Trophoblast cell (in vitro differentiated cells and primary cell): Measurements from ENCODE around the gene NCOA3.

Source experiments
- DNase-seq, 2 donors: peaks; one replicate each; pipeline ENCODE4 v3.0.0-alpha.2; 2016
- H2AFZ ChIP-seq: 2 replicates; pipeline ENCODE4 v1.6.1; 2013; ENCODE audit warnings: low read length, moderate library complexity, mild to moderate bottlenecking; ENCODE audit not compliant: insufficient read depth, poor library complexity
- H2AK5ac ChIP-seq: 2 replicates; pipeline ENCODE4 v1.6.1; 2013; ENCODE audit warnings: mild to moderate bottlenecking, low read length
- H2BK120ac ChIP-seq: 2 replicates; pipeline ENCODE4 v1.6.1; 2013; ENCODE audit warnings: low read length, mild to moderate bottlenecking, moderate library complexity; ENCODE audit not compliant: insufficient read depth, poor library complexity
- H2BK12ac ChIP-seq: 2 replicates; pipeline ENCODE4 v1.6.1; 2013; ENCODE audit warnings: mild to moderate bottlenecking, low read length, moderate library complexity
- H2BK5ac ChIP-seq: 2 replicates; pipeline ENCODE4 v1.6.1; 2013; ENCODE audit warnings: low read length, low read depth, moderate library complexity, mild to moderate bottlenecking; ENCODE audit not compliant: poor library complexity
- H3K14ac ChIP-seq: 2 replicates; pipeline ENCODE4 v1.6.1; 2013; ENCODE audit warnings: mild to moderate bottlenecking, low read length
- H3K18ac ChIP-seq: 2 replicates; pipeline ENCODE4 v1.6.1; 2013; ENCODE audit warnings: mild to moderate bottlenecking, low read length
- H3K23ac ChIP-seq: 2 replicates; pipeline ENCODE4 v1.6.1; 2013; ENCODE audit warnings: low read length
- H3K27ac ChIP-seq: 2 replicates; pipeline ENCODE4 v1.5.1; 2013; ENCODE audit warnings: low read depth, mild to moderate bottlenecking, inconsistent platforms, low read length, moderate library complexity
- H3K27me3 ChIP-seq: 2 replicates; pipeline ENCODE4 v1.6.1; 2013; ENCODE audit warnings: inconsistent platforms, mild to moderate bottlenecking, low read length, moderate library complexity; ENCODE audit not compliant: insufficient read depth
- H3K36me3 ChIP-seq, 2 experiments: 1 replicate in 1 of 2; 2 replicates in 1 of 2; pipeline ENCODE4 v1.6.1; 2013; ENCODE audit warnings: low read length in 2 of 2, mild to moderate bottlenecking in 2 of 2, moderate library complexity in 1 of 2; ENCODE audit not compliant: insufficient read depth in 2 of 2, control insufficient read depth in 1 of 2
- H3K4ac ChIP-seq: 2 replicates; pipeline ENCODE4 v1.6.1; 2013; ENCODE audit warnings: low read depth, mild to moderate bottlenecking, low read length, moderate library complexity
- H3K4me1 ChIP-seq, 2 experiments: 1 replicate in 1 of 2; 2 replicates in 1 of 2; pipeline ENCODE4 v1.6.1; 2013; ENCODE audit warnings: low read length in 2 of 2, mild to moderate bottlenecking in 2 of 2, moderate library complexity in 1 of 2; ENCODE audit not compliant: insufficient read depth in 2 of 2, control insufficient read depth in 1 of 2
- H3K4me2 ChIP-seq: 2 replicates; pipeline ENCODE4 v1.6.1; 2013; ENCODE audit warnings: inconsistent platforms, mild to moderate bottlenecking, low read length, moderate library complexity
- H3K4me3 ChIP-seq: 2 replicates; pipeline ENCODE4 v1.5.1; 2013; ENCODE audit warnings: mild to moderate bottlenecking, low read depth, low read length, inconsistent platforms
- H3K79me1 ChIP-seq: one replicate; pipeline ENCODE4 v1.6.1; 2013; ENCODE audit warnings: low read length
- H3K79me2 ChIP-seq: 2 replicates; pipeline ENCODE4 v1.6.1; 2013; ENCODE audit warnings: low read length, mild to moderate bottlenecking; ENCODE audit not compliant: control insufficient read depth, insufficient read depth, poor library complexity
- H3K9ac ChIP-seq: 2 replicates; pipeline ENCODE4 v1.6.1; 2013; ENCODE audit warnings: mild to moderate bottlenecking, low read length
- H3K9me3 ChIP-seq: 2 replicates; pipeline ENCODE4 v1.6.1; 2013; ENCODE audit warnings: low read depth, mild to moderate bottlenecking, control low read depth, inconsistent platforms, low read length; ENCODE audit not compliant: insufficient read depth
- H4K12ac ChIP-seq: 2 replicates; pipeline ENCODE4 v1.6.1; 2013; ENCODE audit warnings: low read depth, mild to moderate bottlenecking, low read length, moderate library complexity
- H4K8ac ChIP-seq: 2 replicates; pipeline ENCODE4 v1.6.1; 2013; ENCODE audit warnings: low read depth, mild to moderate bottlenecking, low read length, moderate library complexity
- H4K91ac ChIP-seq: one replicate; pipeline ENCODE4 v1.6.1; 2013; ENCODE audit warnings: low read depth, mild to moderate bottlenecking, low read length, moderate library complexity
- WGBS: extraction: QIAGEN DNeasy Blood & Tissue Kit; methylation state at CpG from one replicate; pipeline ENCODE4 v1.1.7; 2013; ENCODE audit warnings: missing lambda C conversion rate; ENCODE audit not compliant: insufficient read length, insufficient coverage; ENCODE audit errors: extremely low coverage; 5-methylcytosine and 5-hydroxymethylcytosine counted together

The NCOA3 gene

GRCh38 chr20:47700327-47700726 is 198.6 kb downstream of the NCOA3 start:
- H3K4ac ChIP-seq: no peak overlapping the region
- H3K23ac ChIP-seq: no peak overlapping the region
- no peak for DNase-seq
- H3K36me3 ChIP-seq: no peaks in the 10 kb centered on the region
- H3K4me3 ChIP-seq: no peak overlapping the region
- no peak overlapping the region for H3K9ac ChIP-seq
- H3K4me2 ChIP-seq: no peak overlapping the region
- H4K8ac ChIP-seq: no peak overlapping the region
- H3K9me3 ChIP-seq: no peaks in the 10 kb centered on the region
- H2AK5ac ChIP-seq: no peak overlapping the region
- no peak overlapping the region for H2AFZ ChIP-seq
- no peaks in the 10 kb centered on the region for H3K79me1 ChIP-seq
- no peak overlapping the region for H2BK12ac ChIP-seq
- H2BK120ac ChIP-seq: no peak overlapping the region
- no peak overlapping the region for H3K18ac ChIP-seq
- no peak overlapping the region for H3K27ac ChIP-seq
- H3K14ac ChIP-seq: no peak overlapping the region
- H3K4me1 ChIP-seq: no peaks in the 10 kb centered on the region
- no CpG with 5 or more reads among the region's 7 CpGs for WGBS
- no peak overlapping the region for H4K91ac ChIP-seq
- no peaks in the 10 kb centered on the region for H3K27me3 ChIP-seq
- H3K79me2 ChIP-seq: no peaks in the 10 kb centered on the region
- H2BK5ac ChIP-seq: no peak overlapping the region
- H4K12ac ChIP-seq: no peak overlapping the region

DNA sequence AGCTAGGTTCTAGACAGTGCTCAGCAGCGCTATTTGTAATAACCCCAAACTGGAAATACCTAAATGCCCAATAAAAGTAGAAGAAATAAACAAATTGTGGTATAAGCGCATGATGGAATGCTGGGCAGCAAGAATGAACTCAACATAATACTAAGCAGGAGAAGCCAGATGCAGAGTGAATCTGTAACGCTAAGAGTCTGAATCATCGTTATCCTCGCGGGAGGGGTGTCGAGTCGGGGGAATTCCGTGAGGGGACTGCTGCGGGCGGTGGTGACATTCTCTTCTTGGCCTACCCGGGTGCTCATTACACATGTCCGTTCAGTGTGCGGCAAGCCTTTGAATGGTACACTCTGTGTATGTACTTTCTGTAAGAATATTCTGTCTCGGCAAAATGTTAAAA is 199.9 kb downstream of the NCOA3 start:
- Histone ChIP-seq H3K4me3 (no peak overlapping the region), H3K79me1 (no peaks in the 10 kb centered on the region), H3K36me3 (no peaks in the 10 kb centered on the region)

DNA sequence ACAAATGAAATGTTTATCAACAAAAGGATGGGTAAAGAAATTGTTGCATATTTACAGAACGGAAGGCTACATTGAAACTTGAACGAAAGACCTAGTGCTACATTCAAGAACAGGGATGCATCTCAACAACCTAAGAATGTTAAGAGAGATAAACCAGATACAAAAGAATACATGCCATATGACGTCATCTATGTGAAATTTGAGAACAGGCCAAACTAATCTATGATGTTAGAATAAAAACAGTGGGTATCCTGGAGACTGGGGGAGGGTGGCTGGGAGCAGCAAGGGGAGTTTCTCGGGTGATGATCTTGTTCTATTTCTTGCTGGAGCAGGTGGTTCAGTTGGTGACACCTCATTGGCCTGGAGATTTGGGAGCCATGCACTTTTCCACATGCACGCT is 202.1 kb downstream of the NCOA3 start:
- Histone ChIP-seq H3K27ac (no peak overlapping the region), H3K36me3 (no peaks in the 10 kb centered on the region), H3K4me2 (no peak overlapping the region), H3K4me3 (no peak overlapping the region), H3K27me3 (no peaks in the 10 kb centered on the region), H3K79me2 (no peaks in the 10 kb centered on the region), H3K4me1 (no peaks in the 10 kb centered on the region), H2AFZ (no peak overlapping the region), H2BK12ac (no peak overlapping the region), H3K9ac (no peak overlapping the region), H3K18ac (no peak overlapping the region), H2BK120ac (no peak overlapping the region), H3K23ac (no peak overlapping the region), H4K12ac (no peak overlapping the region), H3K9me3 (no peaks in the 10 kb centered on the region), H4K91ac (no peak overlapping the region), H4K8ac (no peak overlapping the region), H2AK5ac (no peak overlapping the region), H2BK5ac (no peak overlapping the region), H3K14ac (no peak overlapping the region), H3K4ac (no peak overlapping the region), H3K79me1 (no peaks in the 10 kb centered on the region)
- DNase-seq: peak in 1 of 2 donors; percentile 19
- no CpG with 5 or more reads among the region's 5 CpGs for WGBS

More for the DNA sequence above, 199.9 kb downstream of the NCOA3 start:
- Histone ChIP-seq H3K27ac (no peak overlapping the region), H2AFZ (no peak overlapping the region), H3K9ac (no peak overlapping the region), H3K79me2 (no peaks in the 10 kb centered on the region), H4K12ac (no peak overlapping the region), H4K8ac (no peak overlapping the region), H3K9me3 (no peaks in the 10 kb centered on the region), H3K4me1 (no peaks in the 10 kb centered on the region), H3K4ac (no peak overlapping the region), H2BK5ac (no peak overlapping the region), H2BK120ac (no peak overlapping the region), H3K23ac (no peak overlapping the region), H4K91ac (no peak overlapping the region), H3K27me3 (no peaks in the 10 kb centered on the region), H3K18ac (no peak overlapping the region), H3K14ac (no peak overlapping the region), H3K4me2 (no peak overlapping the region), H2AK5ac (no peak overlapping the region), H2BK12ac (no peak overlapping the region)
- WGBS: no CpG with 5 or more reads among the region's 15 CpGs
- DNase-seq: peak; percentile 81 to 85

DNA sequence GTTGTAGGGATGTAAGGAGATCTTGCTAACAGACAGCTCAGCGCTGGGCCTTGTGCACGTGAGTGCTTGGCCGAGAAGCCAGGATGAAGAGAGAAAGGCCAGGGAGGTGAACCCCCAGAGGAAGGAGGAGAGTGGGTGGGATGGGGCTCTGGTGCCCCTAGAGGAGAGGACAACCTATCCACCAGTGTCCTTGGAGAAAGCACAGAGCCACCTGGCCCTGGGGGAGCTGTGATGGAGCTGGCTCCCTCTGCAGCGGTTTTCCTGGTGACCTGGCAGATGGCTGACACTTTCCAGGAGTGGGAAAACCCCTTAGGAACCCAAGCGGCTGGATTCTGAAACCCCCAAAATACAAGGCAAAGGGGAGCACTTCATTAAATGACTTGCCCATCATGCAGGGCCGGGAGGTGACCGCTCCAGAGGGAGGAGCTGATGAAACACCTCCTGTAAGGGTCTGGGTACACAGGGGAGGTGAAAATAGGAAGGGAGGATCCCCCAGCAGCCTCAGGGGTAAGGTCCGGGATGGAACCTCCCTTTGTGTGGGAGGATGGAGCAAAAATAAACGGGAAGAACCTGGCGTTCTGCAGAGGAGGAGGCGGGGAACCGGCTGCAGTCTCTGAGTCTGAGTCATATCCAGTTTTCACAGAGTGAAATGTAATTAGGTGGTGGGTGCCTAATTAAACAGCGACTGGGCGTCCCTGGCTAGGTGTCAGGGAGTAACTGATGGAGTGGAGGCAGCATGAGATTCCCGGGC is 203.2 kb downstream of the NCOA3 start:
- H3K18ac ChIP-seq: no peak overlapping the region
- H4K8ac ChIP-seq: no peak overlapping the region
- no CpG with 5 or more reads among the region's 15 CpGs for WGBS

More for the DNA sequence above, 203.2 kb downstream of the NCOA3 start:
- Histone ChIP-seq H3K9ac (no peak overlapping the region), H3K23ac (no peak overlapping the region), H3K36me3 (no peaks in the 10 kb centered on the region), H3K79me1 (no peaks in the 10 kb centered on the region), H3K14ac (no peak overlapping the region), H3K79me2 (no peaks in the 10 kb centered on the region), H2AFZ (no peak overlapping the region), H3K27me3 (no peaks in the 10 kb centered on the region), H2AK5ac (no peak overlapping the region), H2BK12ac (no peak overlapping the region), H3K4ac (no peak overlapping the region), H3K4me2 (no peak overlapping the region), H2BK120ac (no peak overlapping the region), H4K12ac (no peak overlapping the region), H3K4me3 (no peak overlapping the region), H4K91ac (no peak overlapping the region), H3K27ac (no peak overlapping the region), H3K4me1 (no peaks in the 10 kb centered on the region), H3K9me3 (no peaks in the 10 kb centered on the region), H2BK5ac (no peak overlapping the region)
- DNase-seq: no peak
